Heart right ventricle (tissue), 16 donors: ENCODE data around the gene ACER1. TPM values are rescaled to one million over a fixed set of nuclear protein-coding genes. Genes with fewer than 3 reads are reported as not detected.

Experiments used
- ATAC-seq, 8 donors: fragments of 200-7000 bp; cut with Tn5 transposase; one replicate each; pipeline ENCODE4 v1.9.1; 2020; ENCODE audit warnings: mild to moderate bottlenecking in 8 of 8, moderate library complexity in 8 of 8, moderate number of reproducible peaks in 1 of 8
- DNase-seq, 2 donors: peaks; one replicate each; pipeline ENCODE4 v3.0.0-alpha.2; 2020
- H3K27ac ChIP-seq, 10 donors: fragments of 200-600 bp; sonication (generic) in 2 of 10; one replicate each; pipeline versions ENCODE4 v1.5.0 to v1.8.0; 2020 to 2022; ENCODE audit warnings: mild to moderate bottlenecking in 3 of 10
- H3K27me3 ChIP-seq, 7 donors: fragments of 200-600 bp; one replicate each; pipeline ENCODE4 v1.8.0; 2021 to 2022; ENCODE audit warnings: mild to moderate bottlenecking in 2 of 7
- H3K36me3 ChIP-seq, 9 donors: fragments of 200-600 bp; sonication (generic) in 1 of 9; one replicate each; pipeline versions ENCODE4 v1.5.0 to v1.8.0; 2020 to 2022; ENCODE audit warnings: mild to moderate bottlenecking in 2 of 9
- H3K4me1 ChIP-seq, 9 donors: fragments of 200-600 bp; sonication (generic) in 1 of 9; one replicate each; pipeline versions ENCODE4 v1.5.0 to v1.8.0; 2020 to 2022; ENCODE audit warnings: mild to moderate bottlenecking in 4 of 9
- H3K4me3 ChIP-seq, 10 donors: fragments of 200-600 bp; sonication (generic) in 2 of 10; one replicate each; pipeline versions ENCODE4 v1.5.0 to v1.8.0; 2020 to 2022; ENCODE audit warnings: mild to moderate bottlenecking in 7 of 10, moderate library complexity in 2 of 10
- H3K9me3 ChIP-seq, 11 donors: fragments of 200-600 bp in 10 of 11; sonication (generic) in 2 of 11; one replicate each; pipeline versions ENCODE4 v1.5.0 to v1.8.0; 2013 to 2022; ENCODE audit warnings: mild to moderate bottlenecking in 2 of 11, control low read depth in 1 of 11, moderate library complexity in 1 of 11
- CTCF ChIP-seq, 9 donors: fragments of 200-600 bp; sonication (generic) in 2 of 9; IDR thresholded peaks; one replicate each; pipeline versions ENCODE4 v1.5.0 to v1.8.0; 2021 to 2022; ENCODE audit warnings: antibody characterized with exemption in 9 of 9, mild to moderate bottlenecking in 5 of 9, moderate library complexity in 1 of 9
- WGBS, 2 donors: extraction: QIAGEN DNeasy Blood & Tissue Kit; methylation state at CpG; one replicate each; pipeline ENCODE4 v1.1.7; 2013; ENCODE audit warnings: inconsistent platforms in 1 of 2; 5-methylcytosine and 5-hydroxymethylcytosine counted together
- intact Hi-C, 10 donors: fragments of 100-400 bp; cut with DNase I; formaldehyde crosslinking; loops; one replicate each; pipeline versions ENCODE4 v1.11.1 to v1.14.2; 2022
- polyA plus RNA-seq, 2 donors: library from polyadenylated mRNA; stranded (reverse); fragments of 200-250 nt; gene quantifications; one replicate each; pipeline ENCODE4 v1.2.3, GENCODE V29; 2013
- total RNA-seq, 10 donors: library from RNA; stranded (reverse); fragmentation: NEBNext Ultra II Directional in 3 of 10; extraction: Animal tissue kit (Norgen Biotek cat#: 25700) in 3 of 10; gene quantifications; one replicate each; pipeline versions ENCODE4 v1.2.1 to v1.2.4, GENCODE V29; 2021 to 2023
- donor health status: Arrhythmogenic right ventricular cardiomyopathy.
- donor health status: ischemic (EF 13 %, LVEDD 7.1; RV severe dilation, severe dysfunction).
- donor health status: healthy with polysubstance abuse.
- donor health status: DM: no; HTN: yes; CAD: no.
- donor health status: DM: no; HTN: no; CAD: no.
- donor health status: ischemic (EF 25% LVEDD 6.9; RV normal size, moderate dysfunction).
- donor health status: ischemic (EF 25% LVEDD 5.7; RV mildly dilated, moderate dysfunction).
- donor health status: healthy.
- donor health status: DM: yes; HTN: yes; CAD: no.
- donor health status: Ischemic cardiomyopathy.
- donor health status: ischemic (EF 35%, LVEDD 5.7; RV mildly dilated, moderate dysfunction).
- donor health status: nonischemic (EF 11% LVEDD 7.7; RV severe dilation, severe dysfunction).
- donor health status: DM: yes; HTN: yes; CAD: no.
- donor health status: PGD.
- donor health status: ischemic (EF 29% LVEDD 5.4; RV normal size, mild dysfunction).
- donor health status: nonischemic (EF 23%, LVEDD 6.1; RV moderate dilation, normal function).

Gene ACER1
- total and polyA plus RNA-seq, 12 donors = not detected

DNA sequence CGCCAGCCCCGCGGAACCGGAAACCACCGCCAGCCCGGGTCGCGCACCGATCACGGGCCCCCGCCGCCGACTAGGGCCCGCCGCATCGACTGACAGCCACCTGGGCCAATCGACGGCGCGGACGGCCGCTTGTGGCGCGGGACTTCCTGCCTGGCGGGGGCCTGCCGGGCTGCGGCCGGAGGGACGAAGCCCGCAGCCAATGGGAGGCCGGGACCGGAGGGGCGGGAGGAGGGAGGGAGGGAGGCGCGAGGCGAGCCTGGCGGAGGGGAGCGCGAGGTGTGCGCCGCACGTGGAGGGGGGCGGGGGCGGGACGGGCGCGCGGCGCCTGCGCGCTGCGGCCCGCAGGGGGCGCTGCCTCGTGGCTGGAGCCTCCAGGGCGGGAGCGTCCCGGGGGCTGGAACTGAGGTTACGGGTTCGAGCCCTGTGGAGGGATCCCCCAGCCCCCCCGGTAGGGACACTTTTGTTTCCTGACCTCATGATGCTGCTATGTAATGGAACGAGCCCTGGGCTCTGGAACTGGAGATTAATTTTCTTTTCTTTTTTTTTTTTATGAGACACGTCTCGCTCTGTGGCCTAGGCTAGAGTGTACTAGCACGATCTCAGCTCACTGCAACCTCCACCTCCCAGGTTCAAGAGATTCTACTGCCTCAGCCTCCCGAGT is 53.4 kb downstream of the ACER1 start, which contains the start of gene MLLT1:
TSS of gene MLLT1 (minus strand) at position 45 of the 661 bp plus-strand sequence. CDS start 191 bp downstream, outside the sequence.
- H3K9me3 ChIP-seq = no peaks in the 10 kb centered on the region
- 3 to 4% methylated on average over 60 to 66 of the region's 66 CpGs for WGBS, 2 donors
- H3K4me1 ChIP-seq = peaks cover 9 to 47% (median 39%) of the 10 kb centered on the region in 9 donors
- peaks cover 0 to 12% (median 0%) of the 10 kb centered on the region in 9 donors for H3K36me3 ChIP-seq
- no peaks in the 10 kb centered on the region for H3K27me3 ChIP-seq
- peak; percentile 65 to 91 (median 75) for TF ChIP-seq CTCF (IDR thresholded peaks at IDR 0.05)
- intact Hi-C loops = loop anchor here in 6 of 10 donors (5.0 kb wide), 5 partner anchors 43 to 63 kb away; no protein-coding TSS in a partner anchor
- peak; percentile 96 to 99 (median 98) for ATAC-seq
- H3K4me3 ChIP-seq = peak within 1 kb of the TSS; percentile 60 to 98 (median 85)
- peak; percentile 98 for DNase-seq
- peak within 1 kb of the TSS; percentile 17 to 95 (median 77) for H3K27ac ChIP-seq

DNA sequence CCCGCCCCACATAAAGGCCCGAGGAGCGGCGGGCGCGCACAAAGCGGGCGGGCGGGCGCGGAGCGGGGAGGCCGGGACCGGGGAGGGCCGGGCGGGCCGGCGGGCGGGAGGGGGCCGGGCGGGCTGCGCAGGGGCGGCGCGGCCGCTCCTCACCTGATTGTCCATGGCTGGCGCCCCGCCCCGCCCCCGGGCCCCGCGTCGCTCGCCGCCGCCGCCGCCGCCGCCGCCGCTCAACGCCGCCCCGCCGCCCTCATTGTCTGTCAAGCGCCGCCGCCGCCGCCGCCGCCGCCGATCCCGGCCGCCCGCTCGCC is 53.8 kb downstream of the ACER1 start:
- H3K36me3 ChIP-seq = peaks cover 0 to 12% (median 0%) of the 10 kb centered on the region in 9 donors
- no peaks in the 10 kb centered on the region for H3K9me3 ChIP-seq
- no peak for TF ChIP-seq CTCF (IDR thresholded peaks at IDR 0.05)
- H3K4me1 ChIP-seq = peaks cover 14 to 52% (median 44%) of the 10 kb centered on the region in 9 donors
- 1% methylated on average over 14 to 50 of the region's 59 CpGs for WGBS, 2 donors
- no peaks in the 10 kb centered on the region for H3K27me3 ChIP-seq
- peak overlapping the region; percentile 17 to 95 (median 77) for H3K27ac ChIP-seq
- no peak for ATAC-seq
- DNase-seq = no peak
- intact Hi-C loops = loop anchor here in 4 of 10 donors (5.0 kb wide), 4 partner anchors 42 to 57 kb away; no protein-coding TSS in a partner anchor
- H3K4me3 ChIP-seq = peak overlapping the region; percentile 60 to 98 (median 85)

- intact Hi-C loops = loop anchor here in 4 of 10 donors (5.0 kb wide), 4 partner anchors 42 to 57 kb away; no protein-coding TSS in a partner anchor
- H3K4me3 ChIP-seq = peak overlapping the region; percentile 60 to 98 (median 85)
- 6 to 8% methylated on average over 28 to 36 of the region's 36 CpGs for whole genome bisulfite sequencing, 2 donors
- no peak for TF ChIP-seq CTCF (IDR thresholded peaks at IDR 0.05)
- no peaks in the 10 kb centered on the region for H3K27me3 ChIP-seq
- ATAC-seq (no peak), DNase-seq (no peak)
- peaks cover 18 to 58% (median 50%) of the 10 kb centered on the region in 9 donors for H3K4me1 ChIP-seq
- peaks cover 0 to 12% (median 0%) of the 10 kb centered on the region in 9 donors for H3K36me3 ChIP-seq
- H3K27ac ChIP-seq = peak overlapping the region; percentile 17 to 95 (median 77)
- H3K9me3 ChIP-seq = no peaks in the 10 kb centered on the region
Observed at GRCh38 chr19:6278740-6279619, 54.4 kb downstream of the ACER1 start.

GRCh38 chr19:6278051-6278450 is 55.4 kb downstream of the ACER1 start:
- 76 to 78% methylated on average over 9 of the region's 9 CpGs for WGBS, 2 donors
- peak overlapping the region in 3 of 10 donors; percentile 5 to 95 (median 93) for H3K27ac ChIP-seq
- TF ChIP-seq CTCF (IDR thresholded peaks at IDR 0.05) = no peak

More at GRCh38 chr19:6278051-6278450, 55.4 kb downstream of the ACER1 start:
- Histone ChIP-seq H3K4me1 (peaks cover 23 to 67% (median 59%) of the 10 kb centered on the region in 9 donors), H3K36me3 (peaks cover 0 to 12% (median 0%) of the 10 kb centered on the region in 9 donors), H3K9me3 (no peaks in the 10 kb centered on the region), H3K4me3 (peak overlapping the region in 2 of 10 donors; percentile 94 to 98), H3K27me3 (no peaks in the 10 kb centered on the region)
- intact Hi-C loops = loop anchor here in 4 of 10 donors (5.0 kb wide), 4 partner anchors 41 to 56 kb away; no protein-coding TSS in a partner anchor
- DNase-seq = no peak
- no peak for ATAC-seq
